HCT116 (cell line): Measurements from ENCODE around the gene ALDH4A1.

Experiments used
- CEBPB ChIP-seq: IDR thresholded peaks from 2 replicates; pipeline ENCODE4 v1.6.1; 2012; ENCODE audit warnings: low read depth
- EZH2 ChIP-seq: fragments of 200-600 bp; sonication (generic); IDR thresholded peaks from 2 replicates; pipeline ENCODE4 v1.6.1; 2017; ENCODE audit warnings: antibody characterized with exemption, mixed run types
- EZH2phosphoT487 ChIP-seq: fragments of 200-600 bp; IDR thresholded peaks from 2 replicates; pipeline ENCODE4 v1.6.1; 2018; ENCODE audit warnings: antibody characterized with exemption, borderline replicate concordance
- POLR2A ChIP-seq: IDR thresholded peaks from 2 replicates; pipeline ENCODE4 v1.7.0; 2011; ENCODE audit warnings: borderline replicate concordance; ENCODE audit not compliant: insufficient read depth, insufficient read length; ENCODE audit errors: extremely low read depth
- POLR2AphosphoS5 ChIP-seq: IDR thresholded peaks from 2 replicates; pipeline ENCODE4 v1.6.1; 2011; ENCODE audit warnings: mild to moderate bottlenecking, low read depth, low read length, moderate library complexity
- RAD21 ChIP-seq: IDR thresholded peaks from 2 replicates; pipeline ENCODE4 v1.6.1; 2012; ENCODE audit warnings: low read depth, mild to moderate bottlenecking
- ZNF274 ChIP-seq: fragments of 200-500 bp; sonication (Bioruptor generic); IDR thresholded peaks from 2 replicates; pipeline ENCODE4 v1.6.1; 2014; ENCODE audit warnings: mild to moderate bottlenecking, low read depth, low read length, inconsistent platforms
- TF ChIP-seq, protein P1 (sequence below), 3 experiments: fragments of 200-600 bp in 1 of 3; sonication (generic) in 1 of 3; IDR thresholded peaks in 2 of 3; conservative IDR thresholded peaks in 1 of 3; 2 replicates each; pipeline ENCODE4 v1.5.1; 2012 to 2017; ENCODE audit warnings: low read depth in 2 of 3, low read length in 2 of 3, antibody characterized with exemption in 1 of 3, borderline replicate concordance in 1 of 3, control low read depth in 1 of 3, mild to moderate bottlenecking in 1 of 3, mixed read lengths in 1 of 3, mixed run types in 1 of 3, moderate library complexity in 1 of 3; ENCODE audit not compliant: insufficient read depth in 1 of 3
- TF ChIP-seq, protein P2 (sequence below): IDR thresholded peaks from 2 replicates; pipeline ENCODE4 v1.6.1; 2012; ENCODE audit warnings: low read depth
- TF ChIP-seq, protein P3 (sequence below): IDR thresholded peaks from 2 replicates; pipeline ENCODE4 v1.6.1; 2012

DNA sequence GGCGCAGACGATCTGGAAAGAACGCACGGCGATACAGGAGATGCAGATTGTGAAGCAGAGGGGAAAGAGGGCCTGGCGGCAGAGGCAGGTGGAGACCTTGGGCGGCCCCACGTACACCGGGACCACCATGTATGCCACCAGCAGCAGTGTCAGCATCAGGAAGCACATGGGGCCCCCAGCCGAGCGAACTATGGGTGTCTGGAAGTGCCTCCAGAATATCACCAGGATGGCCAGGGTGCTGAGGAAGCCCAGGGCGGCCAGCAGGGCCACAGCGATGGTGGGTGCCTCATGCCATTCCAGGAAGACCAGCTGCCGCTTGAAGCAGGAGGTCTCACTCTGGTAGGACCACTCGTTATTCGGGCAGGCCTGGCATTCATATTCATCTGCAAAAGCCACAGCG lies 62.2 kb downstream of the ALDH4A1 start:
- TF ChIP-seq, protein P1, sequence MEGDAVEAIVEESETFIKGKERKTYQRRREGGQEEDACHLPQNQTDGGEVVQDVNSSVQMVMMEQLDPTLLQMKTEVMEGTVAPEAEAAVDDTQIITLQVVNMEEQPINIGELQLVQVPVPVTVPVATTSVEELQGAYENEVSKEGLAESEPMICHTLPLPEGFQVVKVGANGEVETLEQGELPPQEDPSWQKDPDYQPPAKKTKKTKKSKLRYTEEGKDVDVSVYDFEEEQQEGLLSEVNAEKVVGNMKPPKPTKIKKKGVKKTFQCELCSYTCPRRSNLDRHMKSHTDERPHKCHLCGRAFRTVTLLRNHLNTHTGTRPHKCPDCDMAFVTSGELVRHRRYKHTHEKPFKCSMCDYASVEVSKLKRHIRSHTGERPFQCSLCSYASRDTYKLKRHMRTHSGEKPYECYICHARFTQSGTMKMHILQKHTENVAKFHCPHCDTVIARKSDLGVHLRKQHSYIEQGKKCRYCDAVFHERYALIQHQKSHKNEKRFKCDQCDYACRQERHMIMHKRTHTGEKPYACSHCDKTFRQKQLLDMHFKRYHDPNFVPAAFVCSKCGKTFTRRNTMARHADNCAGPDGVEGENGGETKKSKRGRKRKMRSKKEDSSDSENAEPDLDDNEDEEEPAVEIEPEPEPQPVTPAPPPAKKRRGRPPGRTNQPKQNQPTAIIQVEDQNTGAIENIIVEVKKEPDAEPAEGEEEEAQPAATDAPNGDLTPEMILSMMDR (IDR thresholded peaks at IDR 0.05 in 2 of 3, conservative IDR thresholded peaks at IDR 0.05 in 1 of 3; ENCODE audit: borderline replicate concordance in 1 of 3, insufficient read depth in 1 of 3, low read depth in 2 of 3, low read length in 2 of 3): no peak
- TF ChIP-seq EZH2phosphoT487 (no peak), EZH2 (no peak), RAD21 (no peak), POLR2A (no peak), CEBPB (no peak), ZNF274 (no peak), POLR2AphosphoS5 (no peak)
- TF ChIP-seq, protein P2, sequence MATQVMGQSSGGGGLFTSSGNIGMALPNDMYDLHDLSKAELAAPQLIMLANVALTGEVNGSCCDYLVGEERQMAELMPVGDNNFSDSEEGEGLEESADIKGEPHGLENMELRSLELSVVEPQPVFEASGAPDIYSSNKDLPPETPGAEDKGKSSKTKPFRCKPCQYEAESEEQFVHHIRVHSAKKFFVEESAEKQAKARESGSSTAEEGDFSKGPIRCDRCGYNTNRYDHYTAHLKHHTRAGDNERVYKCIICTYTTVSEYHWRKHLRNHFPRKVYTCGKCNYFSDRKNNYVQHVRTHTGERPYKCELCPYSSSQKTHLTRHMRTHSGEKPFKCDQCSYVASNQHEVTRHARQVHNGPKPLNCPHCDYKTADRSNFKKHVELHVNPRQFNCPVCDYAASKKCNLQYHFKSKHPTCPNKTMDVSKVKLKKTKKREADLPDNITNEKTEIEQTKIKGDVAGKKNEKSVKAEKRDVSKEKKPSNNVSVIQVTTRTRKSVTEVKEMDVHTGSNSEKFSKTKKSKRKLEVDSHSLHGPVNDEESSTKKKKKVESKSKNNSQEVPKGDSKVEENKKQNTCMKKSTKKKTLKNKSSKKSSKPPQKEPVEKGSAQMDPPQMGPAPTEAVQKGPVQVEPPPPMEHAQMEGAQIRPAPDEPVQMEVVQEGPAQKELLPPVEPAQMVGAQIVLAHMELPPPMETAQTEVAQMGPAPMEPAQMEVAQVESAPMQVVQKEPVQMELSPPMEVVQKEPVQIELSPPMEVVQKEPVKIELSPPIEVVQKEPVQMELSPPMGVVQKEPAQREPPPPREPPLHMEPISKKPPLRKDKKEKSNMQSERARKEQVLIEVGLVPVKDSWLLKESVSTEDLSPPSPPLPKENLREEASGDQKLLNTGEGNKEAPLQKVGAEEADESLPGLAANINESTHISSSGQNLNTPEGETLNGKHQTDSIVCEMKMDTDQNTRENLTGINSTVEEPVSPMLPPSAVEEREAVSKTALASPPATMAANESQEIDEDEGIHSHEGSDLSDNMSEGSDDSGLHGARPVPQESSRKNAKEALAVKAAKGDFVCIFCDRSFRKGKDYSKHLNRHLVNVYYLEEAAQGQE: no peak
- TF ChIP-seq, protein P3, sequence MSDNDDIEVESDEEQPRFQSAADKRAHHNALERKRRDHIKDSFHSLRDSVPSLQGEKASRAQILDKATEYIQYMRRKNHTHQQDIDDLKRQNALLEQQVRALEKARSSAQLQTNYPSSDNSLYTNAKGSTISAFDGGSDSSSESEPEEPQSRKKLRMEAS: no peak
